Fibroblast of villous mesenchyme (primary cell): ENCODE results near the gene F2RL3. TPM values are rescaled to one million over a fixed set of nuclear protein-coding genes. Genes with fewer than 3 reads are reported as not detected.

Source experiments
- DNase-seq: peaks from one replicate; pipeline ENCODE4 v3.0.0-alpha.2; 2010; ENCODE audit warnings: low read depth
- H3K4me3 ChIP-seq: 2 replicates; pipeline ENCODE4 v1.5.1; 2011; ENCODE audit warnings: low read depth, mild to moderate bottlenecking, low read length
- total RNA-seq: library from RNA; depleted of rRNA; stranded (reverse); fragments of >200 nt; gene quantifications from 2 replicates; pipeline ENCODE4 v1.2.3, GENCODE V29; 2012
- TF ChIP-seq, protein P1 (sequence below): IDR thresholded peaks from 2 replicates; pipeline ENCODE4 v1.5.1; 2012; ENCODE audit warnings: low read depth, mild to moderate bottlenecking, low read length; ENCODE audit not compliant: insufficient read depth

Gene F2RL3
- total RNA-seq, 1 donor = 0.43 TPM

GRCh38 chr19:16851031-16851712 is 37.6 kb upstream of the F2RL3 start:
- DNase-seq = no peak
- TF ChIP-seq, protein P1, sequence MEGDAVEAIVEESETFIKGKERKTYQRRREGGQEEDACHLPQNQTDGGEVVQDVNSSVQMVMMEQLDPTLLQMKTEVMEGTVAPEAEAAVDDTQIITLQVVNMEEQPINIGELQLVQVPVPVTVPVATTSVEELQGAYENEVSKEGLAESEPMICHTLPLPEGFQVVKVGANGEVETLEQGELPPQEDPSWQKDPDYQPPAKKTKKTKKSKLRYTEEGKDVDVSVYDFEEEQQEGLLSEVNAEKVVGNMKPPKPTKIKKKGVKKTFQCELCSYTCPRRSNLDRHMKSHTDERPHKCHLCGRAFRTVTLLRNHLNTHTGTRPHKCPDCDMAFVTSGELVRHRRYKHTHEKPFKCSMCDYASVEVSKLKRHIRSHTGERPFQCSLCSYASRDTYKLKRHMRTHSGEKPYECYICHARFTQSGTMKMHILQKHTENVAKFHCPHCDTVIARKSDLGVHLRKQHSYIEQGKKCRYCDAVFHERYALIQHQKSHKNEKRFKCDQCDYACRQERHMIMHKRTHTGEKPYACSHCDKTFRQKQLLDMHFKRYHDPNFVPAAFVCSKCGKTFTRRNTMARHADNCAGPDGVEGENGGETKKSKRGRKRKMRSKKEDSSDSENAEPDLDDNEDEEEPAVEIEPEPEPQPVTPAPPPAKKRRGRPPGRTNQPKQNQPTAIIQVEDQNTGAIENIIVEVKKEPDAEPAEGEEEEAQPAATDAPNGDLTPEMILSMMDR = no peak
- H3K4me3 ChIP-seq = no peak overlapping the region

DNA sequence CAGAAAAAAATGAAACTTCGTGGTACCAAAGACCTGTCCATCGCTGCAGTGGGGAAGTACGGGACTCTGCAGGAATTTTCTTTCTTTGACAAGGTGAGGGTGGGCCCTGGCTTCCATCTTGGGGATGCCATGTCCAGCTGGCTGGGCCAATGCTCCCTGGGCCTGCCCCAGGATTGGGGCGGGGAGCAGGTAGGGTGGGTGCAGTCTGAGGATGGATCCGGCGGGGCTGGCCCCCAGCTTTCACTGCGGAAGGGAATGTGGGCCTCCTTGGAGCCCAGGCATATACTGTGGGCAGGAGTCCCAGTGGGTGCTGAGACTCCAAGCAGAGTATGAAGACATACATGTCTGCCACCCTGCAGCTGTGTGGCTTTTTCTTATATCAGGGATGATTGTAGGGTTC is 35.7 kb upstream of the F2RL3 start:
- TF ChIP-seq, protein P1 = no peak
- H3K4me3 ChIP-seq = no peak overlapping the region
- no peak for DNase-seq

DNA sequence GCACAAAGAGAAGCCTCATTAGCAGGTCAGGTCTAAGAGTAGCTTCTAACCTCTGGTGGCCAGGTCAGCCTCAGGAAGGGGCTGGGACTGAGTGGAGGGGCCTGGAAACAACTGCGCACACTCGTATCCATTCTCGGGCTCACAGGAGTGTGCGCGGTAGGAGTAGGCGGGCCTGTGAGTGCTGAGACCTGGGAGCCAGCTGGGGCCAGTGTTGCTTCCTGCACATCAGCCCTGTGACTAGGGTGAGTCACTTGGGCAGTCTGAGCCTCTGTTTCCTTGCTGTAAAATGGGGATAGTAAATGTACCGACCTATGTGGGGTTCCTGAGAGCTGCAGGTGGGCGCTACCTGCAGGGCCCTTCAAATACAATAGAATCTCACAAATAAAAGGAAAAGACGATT is 32.7 kb upstream of the F2RL3 start:
- TF ChIP-seq, protein P1 = no peak
- no peak overlapping the region for H3K4me3 ChIP-seq
- no peak for DNase-seq

DNA sequence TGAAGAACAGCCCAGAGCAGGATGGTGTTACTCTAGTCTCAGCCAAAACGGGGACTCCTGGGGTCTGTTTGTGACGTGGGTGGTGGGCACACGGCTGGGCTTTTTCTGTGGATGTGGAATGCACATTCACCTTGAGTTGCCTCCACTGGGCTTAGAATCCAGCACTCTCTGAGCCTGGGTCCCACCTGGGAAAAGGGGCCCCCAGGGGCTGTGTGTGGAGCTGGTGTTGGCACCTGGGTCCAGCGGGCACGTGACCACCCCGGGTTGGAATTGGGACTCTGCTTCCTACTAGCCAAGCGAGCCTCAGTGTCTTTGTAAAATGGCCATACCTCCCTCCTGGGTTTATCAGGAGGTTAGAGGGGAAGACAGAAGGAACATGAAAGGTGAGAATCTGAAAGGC is 29.2 kb upstream of the F2RL3 start:
- DNase-seq = no peak
- H3K4me3 ChIP-seq = no peak overlapping the region
- TF ChIP-seq, protein P1 = no peak

GRCh38 chr19:16860118-16860517 is 28.7 kb upstream of the F2RL3 start:
- DNase-seq = no peak
- TF ChIP-seq, protein P1 = no peak
- no peak overlapping the region for H3K4me3 ChIP-seq

GRCh38 chr19:16861011-16861410 is 27.8 kb upstream of the F2RL3 start:
- no peak overlapping the region for H3K4me3 ChIP-seq
- TF ChIP-seq, protein P1 = no peak
- DNase-seq = no peak

DNA sequence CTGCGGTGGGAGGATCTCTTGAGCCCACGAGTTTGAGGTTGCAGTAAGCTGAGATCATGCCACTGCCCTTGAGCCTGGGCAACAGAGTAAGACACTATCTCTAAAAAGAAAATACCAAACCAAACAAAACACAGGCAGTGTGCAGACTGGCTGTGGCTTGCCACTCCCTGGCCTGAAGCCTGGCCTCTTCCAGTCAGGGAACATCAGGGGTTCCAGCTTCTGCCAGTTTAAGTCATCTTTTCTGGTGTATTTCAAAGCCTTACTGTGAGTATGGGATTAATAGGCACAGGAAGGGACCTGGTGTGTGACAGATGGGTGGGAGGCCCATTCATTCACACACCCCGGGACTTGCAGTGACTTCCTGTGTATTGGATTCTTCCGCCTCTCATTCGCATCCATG is 27.0 kb upstream of the F2RL3 start:
- TF ChIP-seq, protein P1 = no peak
- no peak for DNase-seq
- no peak overlapping the region for H3K4me3 ChIP-seq
